Measurements from ENCODE around the gene STRIP1. TPM values are rescaled to one million over a fixed set of nuclear protein-coding genes. Genes with fewer than 3 reads are reported as not detected.

The STRIP1 gene
- total and polyA plus RNA-seq, 2 of the 8 experiments (the other 6 are each of a cell fraction or from before 2014, with no cell fraction given) = 21.3 to 45.6 TPM

- TF ChIP-seq TCF12 (IDR thresholded peaks at IDR 0.05; ENCODE audit: low read depth, low read length) (no peak), EGR1 (IDR thresholded peaks at IDR 0.05; ENCODE audit: borderline replicate concordance, low read depth, low read length) (no peak), FOSL1 (IDR thresholded peaks at IDR 0.05; ENCODE audit: insufficient read depth, low read depth, low read length) (no peak), CBX5 (IDR thresholded peaks at IDR 0.05; ENCODE audit: low read depth, low read length) (no peak), POU5F1 (IDR thresholded peaks at IDR 0.05; ENCODE audit: low read depth, low read length) (no peak)
Observed at GRCh38 chr1:110056776-110057175, 22.4 kb downstream of the STRIP1 start (continued).
